ENCODE data around the gene MUC6.

Gene MUC6

DNA sequence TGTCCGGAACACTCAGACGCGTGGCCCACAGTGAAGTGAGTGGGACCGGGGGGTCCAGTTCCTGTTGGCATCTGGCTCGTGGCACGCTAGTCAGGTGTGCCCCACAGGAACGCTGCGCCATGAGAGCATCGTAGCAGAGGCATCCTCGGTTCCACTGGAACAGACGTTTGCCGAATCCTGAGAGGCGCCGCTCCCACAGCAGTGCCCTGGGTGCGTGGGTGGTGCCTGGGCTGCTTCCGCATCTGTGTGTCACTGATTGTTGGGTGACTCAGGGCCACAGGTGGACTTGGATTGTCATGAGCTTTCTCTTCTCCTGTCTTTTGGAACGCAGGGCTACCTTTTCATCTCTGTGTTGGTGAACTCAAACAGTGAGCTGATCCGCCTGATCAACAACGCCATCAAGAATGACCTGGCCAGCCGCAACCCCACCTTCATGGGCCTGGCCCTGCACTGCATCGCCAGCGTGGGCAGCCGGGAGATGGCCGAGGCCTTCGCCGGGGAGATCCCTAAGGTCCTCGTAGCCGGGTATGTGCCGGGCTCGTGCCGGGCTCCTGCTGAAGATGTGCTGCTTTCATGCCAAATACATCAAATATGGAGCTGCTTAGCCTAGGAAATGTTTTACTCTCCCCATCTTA, 64.7 kb downstream of the MUC6 start:
- in situ Hi-C loops (cut with HindIII; ENCODE audit: low sequenced_read_pairs): no loop called here

DNA sequence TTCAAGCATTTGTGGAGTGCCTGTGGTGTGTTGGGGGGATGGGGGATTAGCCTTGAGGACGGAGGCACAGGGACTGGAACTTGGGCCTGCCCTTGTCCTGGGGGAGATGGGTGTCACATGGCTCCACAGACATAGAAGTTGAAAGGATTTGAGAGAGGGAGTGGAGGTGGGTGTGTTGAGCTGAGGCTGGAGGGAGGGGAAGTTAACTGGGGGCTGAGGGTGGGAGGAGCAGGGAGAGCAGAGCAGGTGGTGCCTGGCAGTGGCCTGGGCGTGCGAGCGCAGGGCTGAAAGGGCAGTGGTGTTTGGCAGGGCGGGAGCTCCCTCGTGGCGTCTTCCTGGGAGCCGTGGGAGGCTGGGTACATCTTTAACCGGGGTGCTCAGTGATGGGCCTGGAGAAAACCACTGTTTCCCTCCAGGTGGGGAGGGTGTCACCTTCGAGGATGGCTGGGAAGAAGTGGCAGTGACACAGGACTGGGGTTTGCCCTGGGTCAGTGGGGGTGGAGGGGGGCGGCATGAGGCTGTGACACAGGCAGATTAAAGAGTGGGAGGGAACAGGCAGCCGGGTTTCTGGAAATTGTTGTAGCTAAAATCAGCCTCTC, 65.3 kb downstream of the MUC6 start:
- in situ Hi-C loops (cut with HindIII; ENCODE audit: low sequenced_read_pairs): no loop called here

DNA sequence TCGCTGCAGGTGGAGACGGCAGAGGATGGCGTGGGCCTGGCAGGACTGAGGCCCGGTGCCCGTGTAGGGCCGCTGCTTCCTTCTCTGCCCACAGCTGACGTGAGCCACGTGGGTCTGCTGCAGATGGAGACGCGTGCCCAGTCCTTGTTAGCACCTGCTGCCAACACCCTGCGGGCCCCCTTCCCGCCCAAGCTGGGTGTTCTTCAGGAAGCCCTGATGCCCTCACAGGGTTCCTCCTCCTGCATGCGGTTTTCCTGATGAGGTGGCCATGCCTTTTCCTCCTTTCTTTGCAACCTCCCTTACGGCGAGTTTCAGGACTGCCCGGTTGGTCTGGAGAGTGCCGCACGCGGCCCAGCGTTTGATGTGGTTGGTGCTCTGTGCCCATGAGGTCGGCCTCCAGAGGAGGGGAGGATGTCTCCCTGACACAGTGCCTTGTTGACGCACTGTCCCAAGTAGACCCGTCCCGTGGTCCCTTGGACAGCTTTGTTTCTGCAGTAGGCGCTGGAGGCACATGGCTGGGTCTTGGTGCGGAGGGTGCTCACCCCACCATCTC, 66.1 kb downstream of the MUC6 start:
- in situ Hi-C loops (cut with HindIII; ENCODE audit: low sequenced_read_pairs): no loop called here

DNA sequence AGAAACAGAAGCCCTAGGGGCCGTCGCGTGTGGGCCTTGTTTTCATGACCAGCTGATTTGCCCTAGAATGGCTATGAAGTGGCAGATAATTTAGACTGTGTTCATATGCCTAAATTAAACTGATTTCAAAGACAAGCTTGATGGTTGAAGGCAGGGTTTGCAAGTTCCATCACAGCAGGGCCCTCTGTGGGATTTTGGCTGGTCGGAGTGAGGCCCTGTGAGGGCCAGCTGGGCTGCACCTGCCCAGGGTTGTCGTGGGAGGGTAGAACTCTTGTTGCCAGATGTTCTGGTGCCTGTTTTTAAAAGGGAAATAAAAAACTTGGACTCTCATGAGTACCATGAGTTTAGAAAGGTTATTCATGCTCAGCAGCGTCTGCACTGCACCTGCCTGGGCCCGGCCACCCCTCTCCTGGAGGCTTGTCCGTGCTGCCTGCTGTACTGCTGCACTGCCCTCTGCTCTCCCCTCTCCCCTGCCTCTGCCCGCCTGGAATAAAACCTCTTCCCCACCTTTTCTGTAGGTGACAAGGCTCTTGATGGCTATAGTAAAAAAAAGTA, 66.8 kb downstream of the MUC6 start:
- in situ Hi-C loops (cut with HindIII; ENCODE audit: low sequenced_read_pairs): no loop called here

DNA sequence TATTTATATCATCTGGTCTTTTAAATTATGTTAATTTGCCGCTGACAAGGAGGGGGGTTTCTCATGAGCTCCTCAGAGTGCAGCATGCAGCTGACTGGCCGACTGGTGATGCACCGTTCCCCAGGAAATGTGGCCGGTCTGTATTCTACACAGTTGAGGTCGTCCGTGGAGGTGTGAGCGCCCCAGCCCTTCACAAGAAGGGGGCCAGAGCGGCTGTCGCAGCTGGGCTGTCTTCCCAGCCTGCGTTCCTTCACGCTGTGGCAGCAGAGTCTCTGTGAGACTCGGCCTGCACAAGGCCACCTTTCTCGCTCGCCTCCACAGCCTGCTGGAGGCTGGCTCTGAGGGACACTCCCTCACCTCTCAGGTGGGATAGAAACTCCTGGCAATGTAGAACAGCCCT, 67.7 kb downstream of the MUC6 start:
- in situ Hi-C loops (cut with HindIII; ENCODE audit: low sequenced_read_pairs): no loop called here

DNA sequence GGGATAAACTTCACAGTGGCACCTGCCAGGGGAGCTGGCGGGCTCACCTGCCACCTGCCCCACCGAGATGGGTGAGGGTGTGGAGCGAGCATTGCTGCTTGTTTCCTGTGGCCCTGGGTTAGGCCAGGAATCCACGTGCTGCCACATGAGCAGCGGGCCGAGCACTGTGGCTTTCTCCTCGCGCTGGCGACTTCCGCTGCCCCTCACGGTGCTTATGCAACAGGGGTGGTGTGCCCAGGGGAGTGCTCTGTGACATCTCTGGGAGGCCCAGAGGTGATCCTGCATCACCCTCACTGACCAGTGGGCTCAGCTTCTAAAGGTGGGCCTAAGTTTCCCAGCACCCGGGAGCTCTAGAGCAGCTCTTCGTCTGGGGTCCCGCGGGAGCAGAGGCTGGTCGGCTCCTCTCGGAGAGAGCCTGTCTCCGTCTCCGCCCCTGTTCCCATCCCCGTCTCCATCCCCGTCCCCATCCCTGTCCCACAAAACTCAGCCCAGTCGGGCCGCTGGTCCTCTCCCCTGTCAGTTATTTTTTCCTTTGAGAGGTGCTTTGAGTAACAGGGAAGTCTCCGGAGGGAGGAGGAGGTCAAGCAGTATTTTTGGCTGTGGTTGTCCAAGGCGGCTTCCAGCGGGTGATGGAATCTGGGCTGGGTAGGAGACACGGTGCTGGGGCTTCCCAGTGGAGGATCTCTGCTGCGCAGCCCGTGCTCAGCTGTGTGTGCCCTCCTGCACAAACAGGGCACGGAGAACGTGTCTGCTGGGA, 68.3 kb downstream of the MUC6 start:
- in situ Hi-C loops (cut with HindIII; ENCODE audit: low sequenced_read_pairs): no loop called here

DNA sequence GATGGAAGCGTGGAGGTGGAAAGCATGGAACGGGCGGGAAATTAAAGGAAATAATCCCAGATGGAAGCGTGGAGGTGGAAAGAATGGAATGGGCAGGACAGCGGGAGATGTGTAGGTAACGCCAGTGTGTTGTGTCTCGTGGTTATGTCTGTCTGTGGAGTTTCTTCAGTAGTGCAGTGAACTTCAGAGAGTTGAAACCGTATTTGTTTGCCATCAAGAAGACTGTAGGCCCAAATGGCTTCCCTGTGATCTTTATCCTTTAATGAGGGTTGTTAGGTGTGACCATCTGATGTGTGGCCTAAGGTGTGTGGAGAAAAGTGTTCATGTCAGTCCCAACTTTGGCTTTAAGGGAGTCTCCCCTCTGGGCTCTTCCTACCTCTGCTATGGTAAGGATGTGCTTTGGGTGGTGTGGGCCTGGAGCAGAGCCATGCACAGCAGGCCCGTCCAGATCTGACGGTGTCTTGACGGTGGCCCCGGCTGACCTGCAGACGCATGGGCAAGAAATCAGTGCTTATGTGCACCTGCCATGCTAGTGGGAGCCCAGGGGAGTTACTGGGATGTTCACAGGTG, 71.2 kb downstream of the MUC6 start:
- in situ Hi-C loops (cut with HindIII; ENCODE audit: low sequenced_read_pairs): no loop called here

DNA sequence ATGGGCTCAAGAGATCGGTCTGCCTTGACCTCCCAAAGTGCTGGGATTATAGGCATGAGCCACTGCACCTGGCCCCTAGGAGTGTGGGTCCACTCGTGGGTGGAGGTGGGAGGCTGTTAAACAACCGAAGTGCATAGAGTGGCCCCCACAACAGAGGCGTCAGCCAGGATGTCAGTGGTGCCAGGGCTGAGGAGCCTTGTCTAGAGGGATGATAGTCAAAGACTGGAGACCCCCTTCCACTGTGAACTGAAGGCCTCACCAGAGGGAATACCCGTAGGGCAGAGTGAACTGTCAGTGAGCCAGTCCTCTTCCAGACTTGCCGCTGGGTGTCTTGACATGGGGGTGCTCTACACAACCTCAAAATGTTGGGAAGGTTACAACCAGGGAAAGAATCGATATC, 72.7 kb downstream of the MUC6 start:
- in situ Hi-C loops (cut with HindIII; ENCODE audit: low sequenced_read_pairs): no loop called here

Data from endothelial cell of hepatic sinusoid (primary cell).